Measurements from ENCODE around the gene FUT8. TPM values are rescaled to one million over a fixed set of nuclear protein-coding genes. Genes with fewer than 3 reads are reported as not detected.
"Not testable (repeated sequence)": the region's sequence is repeated elsewhere in the genome, so short reads cannot be mapped to it uniquely, and the experiment has no call there.

FUT8 gene
- total RNA-seq, 1 donor, result 165 TPM

GRCh38 chr14:65462411-65462810, 49.9 kb downstream of the FUT8 start:
- TF ChIP-seq CTCF (IDR thresholded peaks at IDR 0.05; ENCODE audit: insufficient read depth, low read length), result no peak
- H3K4me3 ChIP-seq (ENCODE audit: low read depth, low read length), result no peak overlapping the region
- peak; percentile 24 for DNase-seq (ENCODE audit: low read depth)

- DNase-seq (ENCODE audit: low read depth), result no peak
- TF ChIP-seq CTCF (IDR thresholded peaks at IDR 0.05; ENCODE audit: insufficient read depth, low read length), result no peak
- no peak overlapping the region for H3K4me3 ChIP-seq (ENCODE audit: low read depth, low read length)
These were observed 53.1 kb downstream of the FUT8 start for GRCh38 chr14:65465584-65465983.

- not testable (repeated sequence) for DNase-seq (ENCODE audit: low read depth); H3K4me3 ChIP-seq (ENCODE audit: low read depth, low read length)
These were observed 55.4 kb downstream of the FUT8 start for GRCh38 chr14:65467926-65468325.

- TF ChIP-seq CTCF (IDR thresholded peaks at IDR 0.05; ENCODE audit: insufficient read depth, low read length), result no peak
- no peak overlapping the region for H3K4me3 ChIP-seq (ENCODE audit: low read depth, low read length)
- DNase-seq (ENCODE audit: low read depth), result no peak
These were observed 57.4 kb downstream of the FUT8 start for GRCh38 chr14:65469903-65470302.

- H3K4me3 ChIP-seq (ENCODE audit: low read depth, low read length), result no peak overlapping the region
- no peak for TF ChIP-seq CTCF (IDR thresholded peaks at IDR 0.05; ENCODE audit: insufficient read depth, low read length)
- no peak for DNase-seq (ENCODE audit: low read depth)
These were observed 57.9 kb downstream of the FUT8 start for GRCh38 chr14:65470404-65470880.

GRCh38 chr14:65471038-65471878, 58.7 kb downstream of the FUT8 start:
- DNase-seq (ENCODE audit: low read depth), result no peak
- TF ChIP-seq CTCF (IDR thresholded peaks at IDR 0.05; ENCODE audit: insufficient read depth, low read length), result no peak
- H3K4me3 ChIP-seq (ENCODE audit: low read depth, low read length), result no peak overlapping the region

GRCh38 chr14:65472189-65472588, 59.7 kb downstream of the FUT8 start:
- TF ChIP-seq CTCF (IDR thresholded peaks at IDR 0.05; ENCODE audit: insufficient read depth, low read length), result no peak
- no peak overlapping the region for H3K4me3 ChIP-seq (ENCODE audit: low read depth, low read length)
- DNase-seq (ENCODE audit: low read depth), result no peak
